ENCODE measurements around the gene C1QTNF12.

GRCh38 chr1:1279028-1279427 lies 32.5 kb upstream of the C1QTNF12 start:
- TF ChIP-seq SUZ12 (IDR thresholded peaks at IDR 0.05), result no peak
- TF ChIP-seq ELF4 (IDR thresholded peaks at IDR 0.05), result no peak
- TF ChIP-seq ZNF384 (IDR thresholded peaks at IDR 0.05), result no peak
- no peak for TF ChIP-seq FOXA1 (IDR thresholded peaks at IDR 0.05)
- no peak for TF ChIP-seq ARNT (IDR thresholded peaks at IDR 0.05)
- TF ChIP-seq SP1 (IDR thresholded peaks at IDR 0.05), result no peak
- TF ChIP-seq BHLHE40 (IDR thresholded peaks at IDR 0.05; ENCODE audit: borderline replicate concordance), result no peak
- no peak for TF ChIP-seq PKNOX1 (IDR thresholded peaks at IDR 0.05)
- no peak for TF ChIP-seq FOXM1 (IDR thresholded peaks at IDR 0.05; ENCODE audit: borderline replicate concordance)
- no peak for TF ChIP-seq CTBP1 (IDR thresholded peaks at IDR 0.05; ENCODE audit: borderline replicate concordance)
- TF ChIP-seq NFRKB (IDR thresholded peaks at IDR 0.05), result no peak

Measured in HEK293T (cell line).